ENCODE data around the gene C17orf78. TPM values are rescaled to one million over a fixed set of nuclear protein-coding genes. Genes with fewer than 3 reads are reported as not detected.

The C17orf78 gene
- total and polyA plus RNA-seq, 2 of the 8 experiments (the other 6 are each of a cell fraction or from before 2014, with no cell fraction given): not detected

GRCh38 chr17:37342589-37342988, 33.2 kb upstream of the C17orf78 start (continued):
- TF ChIP-seq, protein P1, sequence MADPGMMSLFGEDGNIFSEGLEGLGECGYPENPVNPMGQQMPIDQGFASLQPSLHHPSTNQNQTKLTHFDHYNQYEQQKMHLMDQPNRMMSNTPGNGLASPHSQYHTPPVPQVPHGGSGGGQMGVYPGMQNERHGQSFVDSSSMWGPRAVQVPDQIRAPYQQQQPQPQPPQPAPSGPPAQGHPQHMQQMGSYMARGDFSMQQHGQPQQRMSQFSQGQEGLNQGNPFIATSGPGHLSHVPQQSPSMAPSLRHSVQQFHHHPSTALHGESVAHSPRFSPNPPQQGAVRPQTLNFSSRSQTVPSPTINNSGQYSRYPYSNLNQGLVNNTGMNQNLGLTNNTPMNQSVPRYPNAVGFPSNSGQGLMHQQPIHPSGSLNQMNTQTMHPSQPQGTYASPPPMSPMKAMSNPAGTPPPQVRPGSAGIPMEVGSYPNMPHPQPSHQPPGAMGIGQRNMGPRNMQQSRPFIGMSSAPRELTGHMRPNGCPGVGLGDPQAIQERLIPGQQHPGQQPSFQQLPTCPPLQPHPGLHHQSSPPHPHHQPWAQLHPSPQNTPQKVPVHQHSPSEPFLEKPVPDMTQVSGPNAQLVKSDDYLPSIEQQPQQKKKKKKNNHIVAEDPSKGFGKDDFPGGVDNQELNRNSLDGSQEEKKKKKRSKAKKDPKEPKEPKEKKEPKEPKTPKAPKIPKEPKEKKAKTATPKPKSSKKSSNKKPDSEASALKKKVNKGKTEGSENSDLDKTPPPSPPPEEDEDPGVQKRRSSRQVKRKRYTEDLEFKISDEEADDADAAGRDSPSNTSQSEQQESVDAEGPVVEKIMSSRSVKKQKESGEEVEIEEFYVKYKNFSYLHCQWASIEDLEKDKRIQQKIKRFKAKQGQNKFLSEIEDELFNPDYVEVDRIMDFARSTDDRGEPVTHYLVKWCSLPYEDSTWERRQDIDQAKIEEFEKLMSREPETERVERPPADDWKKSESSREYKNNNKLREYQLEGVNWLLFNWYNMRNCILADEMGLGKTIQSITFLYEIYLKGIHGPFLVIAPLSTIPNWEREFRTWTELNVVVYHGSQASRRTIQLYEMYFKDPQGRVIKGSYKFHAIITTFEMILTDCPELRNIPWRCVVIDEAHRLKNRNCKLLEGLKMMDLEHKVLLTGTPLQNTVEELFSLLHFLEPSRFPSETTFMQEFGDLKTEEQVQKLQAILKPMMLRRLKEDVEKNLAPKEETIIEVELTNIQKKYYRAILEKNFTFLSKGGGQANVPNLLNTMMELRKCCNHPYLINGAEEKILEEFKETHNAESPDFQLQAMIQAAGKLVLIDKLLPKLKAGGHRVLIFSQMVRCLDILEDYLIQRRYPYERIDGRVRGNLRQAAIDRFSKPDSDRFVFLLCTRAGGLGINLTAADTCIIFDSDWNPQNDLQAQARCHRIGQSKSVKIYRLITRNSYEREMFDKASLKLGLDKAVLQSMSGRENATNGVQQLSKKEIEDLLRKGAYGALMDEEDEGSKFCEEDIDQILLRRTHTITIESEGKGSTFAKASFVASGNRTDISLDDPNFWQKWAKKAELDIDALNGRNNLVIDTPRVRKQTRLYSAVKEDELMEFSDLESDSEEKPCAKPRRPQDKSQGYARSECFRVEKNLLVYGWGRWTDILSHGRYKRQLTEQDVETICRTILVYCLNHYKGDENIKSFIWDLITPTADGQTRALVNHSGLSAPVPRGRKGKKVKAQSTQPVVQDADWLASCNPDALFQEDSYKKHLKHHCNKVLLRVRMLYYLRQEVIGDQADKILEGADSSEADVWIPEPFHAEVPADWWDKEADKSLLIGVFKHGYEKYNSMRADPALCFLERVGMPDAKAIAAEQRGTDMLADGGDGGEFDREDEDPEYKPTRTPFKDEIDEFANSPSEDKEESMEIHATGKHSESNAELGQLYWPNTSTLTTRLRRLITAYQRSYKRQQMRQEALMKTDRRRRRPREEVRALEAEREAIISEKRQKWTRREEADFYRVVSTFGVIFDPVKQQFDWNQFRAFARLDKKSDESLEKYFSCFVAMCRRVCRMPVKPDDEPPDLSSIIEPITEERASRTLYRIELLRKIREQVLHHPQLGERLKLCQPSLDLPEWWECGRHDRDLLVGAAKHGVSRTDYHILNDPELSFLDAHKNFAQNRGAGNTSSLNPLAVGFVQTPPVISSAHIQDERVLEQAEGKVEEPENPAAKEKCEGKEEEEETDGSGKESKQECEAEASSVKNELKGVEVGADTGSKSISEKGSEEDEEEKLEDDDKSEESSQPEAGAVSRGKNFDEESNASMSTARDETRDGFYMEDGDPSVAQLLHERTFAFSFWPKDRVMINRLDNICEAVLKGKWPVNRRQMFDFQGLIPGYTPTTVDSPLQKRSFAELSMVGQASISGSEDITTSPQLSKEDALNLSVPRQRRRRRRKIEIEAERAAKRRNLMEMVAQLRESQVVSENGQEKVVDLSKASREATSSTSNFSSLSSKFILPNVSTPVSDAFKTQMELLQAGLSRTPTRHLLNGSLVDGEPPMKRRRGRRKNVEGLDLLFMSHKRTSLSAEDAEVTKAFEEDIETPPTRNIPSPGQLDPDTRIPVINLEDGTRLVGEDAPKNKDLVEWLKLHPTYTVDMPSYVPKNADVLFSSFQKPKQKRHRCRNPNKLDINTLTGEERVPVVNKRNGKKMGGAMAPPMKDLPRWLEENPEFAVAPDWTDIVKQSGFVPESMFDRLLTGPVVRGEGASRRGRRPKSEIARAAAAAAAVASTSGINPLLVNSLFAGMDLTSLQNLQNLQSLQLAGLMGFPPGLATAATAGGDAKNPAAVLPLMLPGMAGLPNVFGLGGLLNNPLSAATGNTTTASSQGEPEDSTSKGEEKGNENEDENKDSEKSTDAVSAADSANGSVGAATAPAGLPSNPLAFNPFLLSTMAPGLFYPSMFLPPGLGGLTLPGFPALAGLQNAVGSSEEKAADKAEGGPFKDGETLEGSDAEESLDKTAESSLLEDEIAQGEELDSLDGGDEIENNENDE (IDR thresholded peaks at IDR 0.05; ENCODE audit: insufficient replicate concordance, low read length): no peak
- TF ChIP-seq CREB1 (IDR thresholded peaks at IDR 0.05) (no peak), NRF1 (IDR thresholded peaks at IDR 0.05; ENCODE audit: low read depth, low read length) (no peak), BRCA1 (IDR thresholded peaks at IDR 0.05; ENCODE audit: low read depth, low read length) (no peak), SIX5 (IDR thresholded peaks at IDR 0.05; ENCODE audit: low read depth, low read length) (no peak), SIN3A (conservative IDR thresholded peaks at IDR 0.05 in 1 of 2, IDR thresholded peaks at IDR 0.05 in 1 of 2; ENCODE audit: low read depth in 1 of 2, low read length in 2 of 2) (no peak), SP4 (IDR thresholded peaks at IDR 0.05; ENCODE audit: low read length) (no peak), CTBP2 (IDR thresholded peaks at IDR 0.05; ENCODE audit: borderline replicate concordance, insufficient read depth, insufficient read length, low read length) (no peak), GTF2F1 (IDR thresholded peaks at IDR 0.05; ENCODE audit: borderline replicate concordance, low read depth, low read length) (no peak), RAD21 (IDR thresholded peaks at IDR 0.05 in 1 of 2, conservative IDR thresholded peaks at IDR 0.05 in 1 of 2; ENCODE audit: low read depth in 2 of 2, low read length in 2 of 2) (no peak), CBX5 (IDR thresholded peaks at IDR 0.05; ENCODE audit: low read depth, low read length) (no peak), POLR2AphosphoS5 (IDR thresholded peaks at IDR 0.05; ENCODE audit: low read depth, low read length) (no peak)

Data from H1 (cell line).